Measurements from ENCODE around the gene CMPK2. TPM values are rescaled to one million over a fixed set of nuclear protein-coding genes. Genes with fewer than 3 reads are reported as not detected.

The CMPK2 gene
- total and polyA plus RNA-seq, 2 experiments from 2014 or later: 4.1 to 5.4 TPM

DNA sequence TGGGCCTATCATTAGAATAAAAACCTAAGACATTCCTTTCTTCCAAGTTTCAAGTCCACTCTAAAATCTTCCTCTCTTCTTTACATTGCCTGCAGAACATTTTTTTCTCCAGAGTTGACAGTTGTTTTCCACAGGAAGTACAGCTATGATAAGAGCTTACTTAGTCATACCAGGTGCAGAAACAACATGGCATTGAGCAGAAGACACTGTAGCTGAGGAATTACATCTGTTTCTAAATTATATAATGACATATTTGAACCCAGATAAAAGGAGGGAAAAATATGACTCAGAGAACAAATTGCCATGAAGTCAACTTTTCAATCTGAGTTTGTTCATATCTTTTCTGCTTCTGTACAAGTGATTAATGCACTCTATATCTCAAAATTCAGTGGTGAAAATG is 30.2 kb downstream of the CMPK2 start:
- no peak for DNase-seq (ENCODE audit: low spot score)
- Histone ChIP-seq H3K36me3 (replicated peaks; ENCODE audit: insufficient read depth, low read depth) (no peaks in the 10 kb centered on the region), H3K27ac (no peak overlapping the region), H3K9me2 (replicated peaks; ENCODE audit: insufficient read depth) (no peaks in the 10 kb centered on the region), H3K9me3 (ENCODE audit: low read depth) (peaks cover 6% of the 10 kb centered on the region), H2AFZ (no peak overlapping the region), H4K20me1 (ENCODE audit: insufficient read depth, poor library complexity, severe bottlenecking) (no peaks in the 10 kb centered on the region), H3K4me1 (ENCODE audit: insufficient read depth) (no peaks in the 10 kb centered on the region), H3K27me3 (no peaks in the 10 kb centered on the region), H3K4me3 (no peak overlapping the region), H3K4me2 (no peak overlapping the region), H3K79me2 (no peaks in the 10 kb centered on the region)
- TF ChIP-seq CTCF (IDR thresholded peaks at IDR 0.05; ENCODE audit: poor library complexity) (no peak), EZH2phosphoT487 (IDR thresholded peaks at IDR 0.05; ENCODE audit: low read depth, severe bottlenecking, unreplicated experiment) (no peak), EZH2 (IDR thresholded peaks at IDR 0.05; ENCODE audit: borderline replicate concordance) (no peak)

GRCh38 chr2:6834163-6834562 is 31.5 kb downstream of the CMPK2 start:
- no peaks in the 10 kb centered on the region for H3K36me3 ChIP-seq (replicated peaks; ENCODE audit: insufficient read depth, low read depth)
- H3K27me3 ChIP-seq: no peaks in the 10 kb centered on the region
- no peaks in the 10 kb centered on the region for H3K79me2 ChIP-seq
- no peak overlapping the region for H3K27ac ChIP-seq
- no peak overlapping the region for H3K4me2 ChIP-seq
- peaks cover 6% of the 10 kb centered on the region for H3K9me3 ChIP-seq (ENCODE audit: low read depth)
- H3K9me2 ChIP-seq (replicated peaks; ENCODE audit: insufficient read depth): no peaks in the 10 kb centered on the region
- no peak overlapping the region for H2AFZ ChIP-seq
- DNase-seq (ENCODE audit: low spot score): no peak
- no peaks in the 10 kb centered on the region for H3K4me1 ChIP-seq (ENCODE audit: insufficient read depth)
- TF ChIP-seq EZH2phosphoT487 (IDR thresholded peaks at IDR 0.05; ENCODE audit: low read depth, severe bottlenecking, unreplicated experiment) (no peak), EZH2 (IDR thresholded peaks at IDR 0.05; ENCODE audit: borderline replicate concordance) (no peak), CTCF (IDR thresholded peaks at IDR 0.05; ENCODE audit: poor library complexity) (no peak)
- H3K4me3 ChIP-seq: no peak overlapping the region
- no peaks in the 10 kb centered on the region for H4K20me1 ChIP-seq (ENCODE audit: insufficient read depth, poor library complexity, severe bottlenecking)

DNA sequence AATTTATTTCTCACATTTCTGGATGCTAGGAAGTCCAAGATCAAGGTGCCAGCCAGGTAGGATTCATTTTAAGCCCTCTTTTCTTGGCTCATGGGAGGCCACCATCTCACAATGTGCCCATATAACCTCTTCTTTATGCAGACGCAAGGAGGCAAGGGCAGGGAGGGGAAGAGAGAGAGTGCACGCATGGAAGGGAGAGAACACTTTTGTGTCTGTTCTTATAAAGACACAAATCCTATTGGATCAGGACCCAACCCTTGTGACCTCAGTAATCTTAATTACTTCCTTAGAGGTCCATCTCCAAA is 32.5 kb downstream of the CMPK2 start:
- DNase-seq (ENCODE audit: low spot score): no peak
- Histone ChIP-seq H3K36me3 (replicated peaks; ENCODE audit: insufficient read depth, low read depth) (no peaks in the 10 kb centered on the region), H3K4me2 (no peak overlapping the region), H4K20me1 (ENCODE audit: insufficient read depth, poor library complexity, severe bottlenecking) (no peaks in the 10 kb centered on the region), H3K4me1 (ENCODE audit: insufficient read depth) (no peaks in the 10 kb centered on the region), H2AFZ (no peak overlapping the region), H3K9me3 (ENCODE audit: low read depth) (peaks cover 6% of the 10 kb centered on the region), H3K4me3 (no peak overlapping the region), H3K79me2 (no peaks in the 10 kb centered on the region), H3K9me2 (replicated peaks; ENCODE audit: insufficient read depth) (no peaks in the 10 kb centered on the region), H3K27ac (no peak overlapping the region), H3K27me3 (no peaks in the 10 kb centered on the region)
- TF ChIP-seq EZH2 (IDR thresholded peaks at IDR 0.05; ENCODE audit: borderline replicate concordance) (no peak), EZH2phosphoT487 (IDR thresholded peaks at IDR 0.05; ENCODE audit: low read depth, severe bottlenecking, unreplicated experiment) (no peak), CTCF (IDR thresholded peaks at IDR 0.05; ENCODE audit: poor library complexity) (no peak)
- WGBS (ENCODE audit: low lambda C conversion rate, missing lambda C conversion rate): 100% methylated on average over 2 of the region's 2 CpGs

GRCh38 chr2:6832596-6833299 is 33.0 kb downstream of the CMPK2 start:
- WGBS (ENCODE audit: low lambda C conversion rate, missing lambda C conversion rate): 84% methylated on average over 2 of the region's 2 CpGs
- Histone ChIP-seq H3K36me3 (replicated peaks; ENCODE audit: insufficient read depth, low read depth) (no peaks in the 10 kb centered on the region), H3K4me2 (no peak overlapping the region), H3K4me3 (no peak overlapping the region), H3K9me2 (replicated peaks; ENCODE audit: insufficient read depth) (no peaks in the 10 kb centered on the region), H3K9me3 (ENCODE audit: low read depth) (peaks cover 6% of the 10 kb centered on the region), H3K79me2 (no peaks in the 10 kb centered on the region), H3K4me1 (ENCODE audit: insufficient read depth) (peaks cover 2% of the 10 kb centered on the region), H2AFZ (no peak overlapping the region), H3K27ac (no peak overlapping the region), H4K20me1 (ENCODE audit: insufficient read depth, poor library complexity, severe bottlenecking) (no peaks in the 10 kb centered on the region), H3K27me3 (no peaks in the 10 kb centered on the region)
- no peak for DNase-seq (ENCODE audit: low spot score)
- no peak for TF ChIP-seq EZH2 (IDR thresholded peaks at IDR 0.05; ENCODE audit: borderline replicate concordance)
- no peak for TF ChIP-seq EZH2phosphoT487 (IDR thresholded peaks at IDR 0.05; ENCODE audit: low read depth, severe bottlenecking, unreplicated experiment)
- no peak for TF ChIP-seq CTCF (IDR thresholded peaks at IDR 0.05; ENCODE audit: poor library complexity)
